CD14-positive monocyte (primary cell): ENCODE data around the gene LILRA5. TPM values are rescaled to one million over a fixed set of nuclear protein-coding genes. Genes with fewer than 3 reads are reported as not detected.

ENCODE experiments used
- DNase-seq, 3 donors: peaks; one replicate each; pipeline ENCODE4 v3.0.0-alpha.2; 2011 to 2022
- H2AFZ ChIP-seq: 2 replicates; pipeline ENCODE4 v1.6.0; 2012; ENCODE audit warnings: mild to moderate bottlenecking, low read depth, low read length, inconsistent platforms; ENCODE audit not compliant: insufficient read depth, poor library complexity, severe bottlenecking
- H3K27ac ChIP-seq, 2 donors: 1 replicate in 1 of 2; 2 replicates in 1 of 2; pipeline ENCODE4 v1.5.1; 2012 to 2013; ENCODE audit warnings: low read length in 2 of 2, control low read depth in 1 of 2, inconsistent platforms in 1 of 2, low read depth in 1 of 2, mild to moderate bottlenecking in 1 of 2
- H3K27me3 ChIP-seq, 2 donors: one replicate each; pipeline versions ENCODE4 v1.6.0 to v1.6.1; 2011 to 2013; ENCODE audit warnings: low read length in 2 of 2; ENCODE audit not compliant: control insufficient read depth in 2 of 2, insufficient read depth in 2 of 2
- H3K36me3 ChIP-seq, 2 donors: replicated peaks in 1 of 2; 1 replicate in 1 of 2; 2 replicates in 1 of 2; pipeline versions ENCODE4 v1.5.1 to v1.6.1; 2012 to 2013; ENCODE audit warnings: low read length in 2 of 2, control low read depth in 1 of 2, inconsistent platforms in 1 of 2, mild to moderate bottlenecking in 1 of 2; ENCODE audit not compliant: insufficient read depth in 2 of 2, control insufficient read depth in 1 of 2
- H3K4me1 ChIP-seq, 2 donors: 1 replicate in 1 of 2; 2 replicates in 1 of 2; pipeline versions ENCODE4 v1.5.1 to v1.6.1; 2012 to 2013; ENCODE audit warnings: low read length in 2 of 2, control low read depth in 1 of 2, inconsistent platforms in 1 of 2, mild to moderate bottlenecking in 1 of 2, moderate library complexity in 1 of 2; ENCODE audit not compliant: insufficient read depth in 2 of 2, control insufficient read depth in 1 of 2
- H3K4me2 ChIP-seq: replicated peaks from 2 replicates; pipeline ENCODE3; 2012; ENCODE audit warnings: low read length, moderate library complexity, mild to moderate bottlenecking; ENCODE audit not compliant: poor library complexity, severe bottlenecking; ENCODE audit errors: extremely low read depth
- H3K4me3 ChIP-seq, 3 experiments: fragments of 200-600 bp in 1 of 3; sonication (generic) in 1 of 3; replicated peaks in 1 of 3; 1 replicate in 2 of 3; 2 replicates in 1 of 3; pipeline ENCODE4 v1.5.1; 2011 to 2013; ENCODE audit warnings: low read length in 3 of 3, mild to moderate bottlenecking in 3 of 3, control low read depth in 2 of 3, low read depth in 2 of 3, inconsistent platforms in 1 of 3, moderate library complexity in 1 of 3
- H3K79me2 ChIP-seq: 2 replicates; pipeline ENCODE4 v1.6.0; 2012; ENCODE audit warnings: mild to moderate bottlenecking, control low read depth, inconsistent platforms, low read length, moderate library complexity; ENCODE audit not compliant: insufficient read depth
- H3K9ac ChIP-seq: 2 replicates; pipeline ENCODE4 v1.6.0; 2017; ENCODE audit warnings: low read length, mild to moderate bottlenecking; ENCODE audit not compliant: insufficient read depth, poor library complexity, severe bottlenecking
- H3K9me3 ChIP-seq, 2 donors: replicated peaks in 1 of 2; 1 replicate in 1 of 2; 2 replicates in 1 of 2; pipeline versions ENCODE4 v1.5.1 to v1.6.1; 2012 to 2013; ENCODE audit warnings: low read length in 2 of 2, control low read depth in 1 of 2; ENCODE audit not compliant: control insufficient read depth in 1 of 2, insufficient read depth in 1 of 2
- H4K20me1 ChIP-seq: 2 replicates; pipeline ENCODE4 v1.6.0; 2012; ENCODE audit warnings: mild to moderate bottlenecking, low read length, control low read depth, moderate library complexity; ENCODE audit not compliant: insufficient read depth
- H3K27ac Mint-ChIP-seq, 7 donors: one replicate each; pipeline ENCODE4 v1.8.0; 2020; ENCODE audit warnings: mild to moderate bottlenecking in 7 of 7, mixed read lengths in 7 of 7, moderate library complexity in 6 of 7, inconsistent platforms in 2 of 7
- H3K27me3 Mint-ChIP-seq, 3 donors: one replicate each; pipeline ENCODE4 v1.8.0; 2021 to 2022; ENCODE audit warnings: low read depth in 3 of 3, mild to moderate bottlenecking in 3 of 3, mixed read lengths in 3 of 3, moderate library complexity in 3 of 3, inconsistent platforms in 1 of 3
- H3K36me3 Mint-ChIP-seq, 2 donors: one replicate each; pipeline ENCODE4 v1.8.0; 2020; ENCODE audit warnings: mixed read lengths in 2 of 2, inconsistent platforms in 1 of 2, mild to moderate bottlenecking in 1 of 2
- H3K4me1 Mint-ChIP-seq: one replicate; pipeline ENCODE4 v1.8.0; 2020; ENCODE audit warnings: mild to moderate bottlenecking, mixed read lengths
- H3K4me3 Mint-ChIP-seq, 2 donors: one replicate each; pipeline ENCODE4 v1.8.0; 2020; ENCODE audit warnings: mild to moderate bottlenecking in 2 of 2, mixed read lengths in 2 of 2, moderate library complexity in 1 of 2
- H3K9me3 Mint-ChIP-seq, 7 donors: one replicate each; pipeline ENCODE4 v1.8.0; 2020 to 2022; ENCODE audit warnings: mixed read lengths in 7 of 7, mild to moderate bottlenecking in 6 of 7, moderate library complexity in 6 of 7, inconsistent platforms in 2 of 7
- WGBS: methylation state at CpG from one replicate; pipeline ENCODE4 v1.1.5; 2013; ENCODE audit warnings: missing lambda C conversion rate; ENCODE audit not compliant: insufficient coverage; 5-methylcytosine and 5-hydroxymethylcytosine counted together
- intact Hi-C, 2 donors: fragments of 100-400 bp; cut with micrococcal nuclease; formaldehyde crosslinking; loops; one replicate each; pipeline versions ENCODE4 v1.15.0 to v1.15.1; 2023
- polyA plus RNA-seq, 3 donors: library from polyadenylated mRNA; depleted of rRNA in 1 of 3; unstranded in 2 of 3; stranded (reverse) in 1 of 3; fragments of 300-500 nt in 2 of 3; fragments of >200 nt in 1 of 3; fragmentation: Illumina TruSeq in 2 of 3; gene quantifications; 1 replicate in 2 of 3; 2 replicates in 1 of 3; pipeline ENCODE4 v1.2.3, GENCODE V29; 2012 to 2021
- TF ChIP-seq, protein P1 (sequence below): fragments of 200-600 bp; IDR thresholded peaks from one replicate; pipeline ENCODE4 v1.8.0; 2022; ENCODE audit warnings: antibody characterized with exemption, mild to moderate bottlenecking

Gene LILRA5
- polyA plus RNA-seq, 3 donors = 348 to 580 (median 516) TPM

DNA sequence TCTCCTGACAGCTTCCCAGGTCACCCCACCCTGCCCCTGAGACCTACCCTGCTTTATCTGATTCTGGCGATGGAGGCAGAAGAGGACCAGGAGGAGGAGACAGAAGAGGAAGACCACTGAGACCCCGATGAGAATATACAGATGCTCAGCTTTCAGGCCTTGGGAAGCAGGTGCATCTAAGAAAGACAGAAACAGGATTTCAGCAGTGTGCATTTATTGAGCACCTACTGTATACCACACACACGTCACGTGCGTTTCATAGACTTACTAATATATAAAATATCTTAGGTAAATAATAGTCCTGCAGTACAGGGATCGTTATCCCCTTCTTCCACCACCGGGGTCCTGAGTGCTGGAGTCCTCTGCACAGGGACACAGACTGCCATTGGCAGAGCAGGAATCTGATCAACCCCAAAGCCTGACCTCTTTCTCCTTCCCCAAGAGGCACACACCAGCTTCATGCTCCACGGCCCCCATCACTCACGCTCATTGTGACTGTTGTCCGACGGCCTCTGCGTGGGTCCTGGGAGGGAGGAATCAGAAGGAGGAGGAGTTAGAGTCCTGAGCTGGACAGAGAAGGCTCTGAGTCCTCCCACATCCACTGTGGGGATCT, 43.6 kb upstream of the LILRA5 start:
- Mint-ChIP-seq H3K4me3 (no peak overlapping the region), H3K36me3 (peaks cover 50 to 57% of the 10 kb centered on the region in 2 donors), H3K9me3 (no peaks in the 10 kb centered on the region), H3K4me1 (peaks cover 42% of the 10 kb centered on the region), H3K27me3 (peaks cover 0 to 2% (median 0%) of the 10 kb centered on the region in 3 donors), H3K27ac (peak overlapping the region in 2 of 7 donors; percentile 42 to 50)
- Histone ChIP-seq H3K9me3 (no peaks in the 10 kb centered on the region), H3K79me2 (peaks cover 34% of the 10 kb centered on the region), H3K4me2 (no peak overlapping the region), H3K27me3 (no peaks in the 10 kb centered on the region), H4K20me1 (peaks cover 24% of the 10 kb centered on the region), H3K9ac (no peak overlapping the region), H3K4me1 (peaks cover 34 to 35% of the 10 kb centered on the region in 2 donors), H3K27ac (peak overlapping the region in 1 of 2 donors; percentile 32), H3K36me3 (peaks cover 42 to 47% of the 10 kb centered on the region in 2 donors), H3K4me3 (no peak overlapping the region), H2AFZ (no peak overlapping the region)
- WGBS = 100% methylated on average over 1 of the region's 12 CpGs
- intact Hi-C loops = no loop called here
- DNase-seq = no peak
- TF ChIP-seq, protein P1, sequence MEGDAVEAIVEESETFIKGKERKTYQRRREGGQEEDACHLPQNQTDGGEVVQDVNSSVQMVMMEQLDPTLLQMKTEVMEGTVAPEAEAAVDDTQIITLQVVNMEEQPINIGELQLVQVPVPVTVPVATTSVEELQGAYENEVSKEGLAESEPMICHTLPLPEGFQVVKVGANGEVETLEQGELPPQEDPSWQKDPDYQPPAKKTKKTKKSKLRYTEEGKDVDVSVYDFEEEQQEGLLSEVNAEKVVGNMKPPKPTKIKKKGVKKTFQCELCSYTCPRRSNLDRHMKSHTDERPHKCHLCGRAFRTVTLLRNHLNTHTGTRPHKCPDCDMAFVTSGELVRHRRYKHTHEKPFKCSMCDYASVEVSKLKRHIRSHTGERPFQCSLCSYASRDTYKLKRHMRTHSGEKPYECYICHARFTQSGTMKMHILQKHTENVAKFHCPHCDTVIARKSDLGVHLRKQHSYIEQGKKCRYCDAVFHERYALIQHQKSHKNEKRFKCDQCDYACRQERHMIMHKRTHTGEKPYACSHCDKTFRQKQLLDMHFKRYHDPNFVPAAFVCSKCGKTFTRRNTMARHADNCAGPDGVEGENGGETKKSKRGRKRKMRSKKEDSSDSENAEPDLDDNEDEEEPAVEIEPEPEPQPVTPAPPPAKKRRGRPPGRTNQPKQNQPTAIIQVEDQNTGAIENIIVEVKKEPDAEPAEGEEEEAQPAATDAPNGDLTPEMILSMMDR = no peak

DNA sequence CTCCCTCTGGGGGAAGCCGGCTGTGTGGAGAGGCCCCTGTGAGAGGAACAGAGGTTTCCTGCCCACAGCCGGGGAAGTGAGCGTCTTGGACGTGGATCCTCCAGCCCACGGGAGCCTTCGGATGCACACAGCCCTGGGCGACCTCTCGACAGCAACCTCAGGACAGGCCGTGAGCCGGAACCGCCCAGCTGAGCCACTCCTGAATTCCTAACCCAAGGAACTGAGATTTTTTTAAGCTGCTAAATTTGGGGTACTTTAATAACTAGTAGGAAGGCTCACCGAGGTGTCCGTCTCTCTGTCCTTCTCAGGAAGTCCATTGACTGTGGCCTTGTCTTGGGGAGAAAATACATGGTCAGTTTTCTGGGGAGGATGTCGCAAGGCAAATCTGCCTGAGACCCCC, 42.7 kb upstream of the LILRA5 start:
- no peaks in the 10 kb centered on the region for H3K9me3 Mint-ChIP-seq
- H2AFZ ChIP-seq = no peak overlapping the region
- H3K4me2 ChIP-seq = no peak overlapping the region
- H3K27me3 ChIP-seq = no peaks in the 10 kb centered on the region
- intact Hi-C loops = no loop called here
- 25% methylated on average over 8 of the region's 14 CpGs for WGBS
- H3K9ac ChIP-seq = no peak overlapping the region
- no peak overlapping the region for H3K27ac ChIP-seq
- H3K4me3 Mint-ChIP-seq = no peak overlapping the region
- peaks cover 43 to 51% of the 10 kb centered on the region in 2 donors for H3K36me3 Mint-ChIP-seq
- peaks cover 38 to 43% of the 10 kb centered on the region in 2 donors for H3K36me3 ChIP-seq
- peaks cover 24% of the 10 kb centered on the region for H4K20me1 ChIP-seq
- peaks cover 25% of the 10 kb centered on the region for H3K79me2 ChIP-seq
- H3K4me1 ChIP-seq = peaks cover 25 to 26% of the 10 kb centered on the region in 2 donors
- H3K9me3 ChIP-seq = no peaks in the 10 kb centered on the region
- peaks cover 0 to 3% (median 2%) of the 10 kb centered on the region in 3 donors for H3K27me3 Mint-ChIP-seq
- H3K4me1 Mint-ChIP-seq = peaks cover 36% of the 10 kb centered on the region
- H3K27ac Mint-ChIP-seq = peak overlapping the region in 3 of 7 donors; percentile 24 to 54 (median 37)
- H3K4me3 ChIP-seq = no peak overlapping the region
- DNase-seq = no peak
- TF ChIP-seq, protein P1 = no peak
